ENCODE measurements around the gene AMELX.

DNA sequence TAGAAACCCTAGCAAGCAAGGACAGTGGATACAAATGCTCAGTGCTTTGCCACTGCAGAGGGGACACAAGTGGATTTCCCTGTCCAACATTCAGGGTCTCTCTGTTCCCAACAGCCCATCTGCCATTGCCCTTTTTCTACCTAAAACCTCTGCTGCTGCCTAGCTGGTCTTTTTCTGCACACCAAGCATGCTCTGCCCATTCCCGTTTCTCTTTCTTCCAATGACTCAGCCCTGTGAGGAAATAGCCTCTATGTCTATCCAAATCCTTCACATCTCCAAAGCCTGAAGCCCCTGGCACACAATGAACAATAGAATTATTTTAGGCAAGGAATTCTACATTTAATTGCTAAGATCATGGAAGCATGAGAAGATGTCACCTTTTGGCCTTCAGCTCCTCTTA, 5.7 kb upstream of the AMELX start:
- TF ChIP-seq CTCF (conservative IDR thresholded peaks at IDR 0.05; ENCODE audit: low read depth, low read length) (no peak), EZH2 (IDR thresholded peaks at IDR 0.05; ENCODE audit: borderline replicate concordance, low read depth, low read length, poor library complexity, severe bottlenecking) (no peak)

Measured in A673 (cell line).